ENCODE results near the gene SPACDR.
A peak's percentile ranks its signal among the peaks of the same experiment; 100 is the strongest.
"Not testable (repeated sequence)": the region's sequence is repeated elsewhere in the genome, so short reads cannot be mapped to it uniquely, and the experiment has no call there.

SPACDR gene

GRCh38 chr7:100464210-100464660 is at the start of gene SPACDR:
SPACDR (minus strand) TSS chr7:100464260; CDS start chr7:100464025, 235 bp downstream.
- DNase-seq = no peak

- no peak for DNase-seq
Measured at GRCh38 chr7:100513212-100513810, 49.3 kb upstream of the SPACDR start.

- no peak for DNase-seq
Measured at GRCh38 chr7:100510437-100511239, 46.6 kb upstream of the SPACDR start.

GRCh38 chr7:100509231-100509630 is 45.2 kb upstream of the SPACDR start:
- DNase-seq = no peak

GRCh38 chr7:100506356-100506923 is 42.4 kb upstream of the SPACDR start:
- no peak for DNase-seq

- DNase-seq = no peak
Measured at GRCh38 chr7:100504887-100505611, 41.0 kb upstream of the SPACDR start.

- DNase-seq = not testable (repeated sequence)
Measured at GRCh38 chr7:100504031-100504430, 40.0 kb upstream of the SPACDR start.

- not testable (repeated sequence) for DNase-seq
Measured at GRCh38 chr7:100500743-100501142, 36.7 kb upstream of the SPACDR start.

- DNase-seq = no peak
Measured at GRCh38 chr7:100496509-100496908, 32.4 kb upstream of the SPACDR start.

- DNase-seq = peak; percentile 52
Measured at GRCh38 chr7:100493476-100494264, 29.6 kb upstream of the SPACDR start.

GRCh38 chr7:100492738-100493475 is 28.8 kb upstream of the SPACDR start:
- no peak for DNase-seq

GRCh38 chr7:100491192-100491578 is 27.1 kb upstream of the SPACDR start:
- no peak for DNase-seq

- DNase-seq = no peak
Measured at GRCh38 chr7:100490483-100491191, 26.6 kb upstream of the SPACDR start.

GRCh38 chr7:100489824-100490223 is 25.8 kb upstream of the SPACDR start:
- peak; percentile 53 for DNase-seq

GRCh38 chr7:100489121-100489520 is 25.1 kb upstream of the SPACDR start:
- no peak for DNase-seq

- DNase-seq = no peak
Measured at GRCh38 chr7:100488333-100489095, 24.5 kb upstream of the SPACDR start.

- DNase-seq = no peak
Measured at GRCh38 chr7:100486753-100487446, 22.8 kb upstream of the SPACDR start.

- DNase-seq = no peak
Measured at GRCh38 chr7:100486111-100486636, 22.1 kb upstream of the SPACDR start.

GRCh38 chr7:100485471-100485876 is 21.4 kb upstream of the SPACDR start:
- DNase-seq = no peak

Data from CD4-positive, alpha-beta T cell treated with Interleukin-21 for 1 hour (primary cell).